ENCODE results near the gene DZANK1. TPM values are rescaled to one million over a fixed set of nuclear protein-coding genes. Genes with fewer than 3 reads are reported as not detected.
"Not testable (repeated sequence)": the region's sequence is repeated elsewhere in the genome, so short reads cannot be mapped to it uniquely, and the experiment has no call there.

DZANK1 gene
- total RNA-seq, 3 donors from 2014 or later, result 1.3 to 2.0 (median 1.6) TPM

GRCh38 chr20:18377896-18378481 lies 88.8 kb downstream of the DZANK1 start:
- H3K36me3 Mint-ChIP-seq (ENCODE audit: insufficient read depth), result no peaks in the 10 kb centered on the region
- peaks cover 3% of the 10 kb centered on the region for H3K27me3 Mint-ChIP-seq (ENCODE audit: low read depth)
- H3K4me3 Mint-ChIP-seq, result no peak overlapping the region
- ATAC-seq (no peak), DNase-seq (no peak)
- H3K9me3 Mint-ChIP-seq, result no peaks in the 10 kb centered on the region
- H3K4me1 Mint-ChIP-seq (ENCODE audit: low read depth), result no peaks in the 10 kb centered on the region

GRCh38 chr20:18375551-18375950 lies 91.3 kb downstream of the DZANK1 start:
- H3K4me3 Mint-ChIP-seq; ATAC-seq; H3K36me3 Mint-ChIP-seq (ENCODE audit: insufficient read depth); DNase-seq; H3K9me3 Mint-ChIP-seq; H3K4me1 Mint-ChIP-seq (ENCODE audit: low read depth): not testable (repeated sequence)
- H3K27me3 Mint-ChIP-seq (ENCODE audit: low read depth), result peaks cover 12% of the 10 kb centered on the region

- Mint-ChIP-seq H3K4me1 (ENCODE audit: low read depth) (no peaks in the 10 kb centered on the region), H3K27me3 (ENCODE audit: low read depth) (peaks cover 13% of the 10 kb centered on the region), H3K36me3 (ENCODE audit: insufficient read depth) (no peaks in the 10 kb centered on the region), H3K9me3 (no peaks in the 10 kb centered on the region), H3K4me3 (no peak overlapping the region)
- DNase-seq (no peak), ATAC-seq (no peak)
Observed at GRCh38 chr20:18372296-18372695, 94.5 kb downstream of the DZANK1 start.

GRCh38 chr20:18364768-18365167 lies 102.1 kb downstream of the DZANK1 start:
- DNase-seq (no peak), ATAC-seq (no peak)
- H3K36me3 Mint-ChIP-seq (ENCODE audit: insufficient read depth), result no peaks in the 10 kb centered on the region
- no peak overlapping the region for H3K4me3 Mint-ChIP-seq
- H3K4me1 Mint-ChIP-seq (ENCODE audit: low read depth), result no peaks in the 10 kb centered on the region
- H3K27me3 Mint-ChIP-seq (ENCODE audit: low read depth), result peaks cover 6% of the 10 kb centered on the region
- H3K9me3 Mint-ChIP-seq, result no peaks in the 10 kb centered on the region

GRCh38 chr20:18363708-18364107 lies 103.1 kb downstream of the DZANK1 start:
- peaks cover 5% of the 10 kb centered on the region for H3K27me3 Mint-ChIP-seq (ENCODE audit: low read depth)
- no peak overlapping the region for H3K4me3 Mint-ChIP-seq
- no peaks in the 10 kb centered on the region for H3K36me3 Mint-ChIP-seq (ENCODE audit: insufficient read depth)
- H3K4me1 Mint-ChIP-seq (ENCODE audit: low read depth), result no peaks in the 10 kb centered on the region
- DNase-seq, result no peak
- no peaks in the 10 kb centered on the region for H3K9me3 Mint-ChIP-seq
- ATAC-seq, result no peak

- no peaks in the 10 kb centered on the region for H3K9me3 Mint-ChIP-seq
- DNase-seq (no peak), ATAC-seq (no peak)
- H3K4me3 Mint-ChIP-seq, result no peak overlapping the region
- H3K36me3 Mint-ChIP-seq (ENCODE audit: insufficient read depth), result no peaks in the 10 kb centered on the region
- peaks cover 4% of the 10 kb centered on the region for H3K27me3 Mint-ChIP-seq (ENCODE audit: low read depth)
- H3K4me1 Mint-ChIP-seq (ENCODE audit: low read depth), result no peaks in the 10 kb centered on the region
Observed at GRCh38 chr20:18362916-18363315, 103.9 kb downstream of the DZANK1 start.

- no peak overlapping the region for H3K4me3 Mint-ChIP-seq
- H3K36me3 Mint-ChIP-seq (ENCODE audit: insufficient read depth), result no peaks in the 10 kb centered on the region
- H3K4me1 Mint-ChIP-seq (ENCODE audit: low read depth), result no peaks in the 10 kb centered on the region
- ATAC-seq (no peak), DNase-seq (no peak)
- peaks cover 4% of the 10 kb centered on the region for H3K27me3 Mint-ChIP-seq (ENCODE audit: low read depth)
- no peaks in the 10 kb centered on the region for H3K9me3 Mint-ChIP-seq
Observed at GRCh38 chr20:18361678-18362077, 105.2 kb downstream of the DZANK1 start.

GRCh38 chr20:18360635-18361034 lies 106.2 kb downstream of the DZANK1 start:
- H3K9me3 Mint-ChIP-seq, result no peaks in the 10 kb centered on the region
- ATAC-seq (no peak), DNase-seq (no peak)
- no peak overlapping the region for H3K4me3 Mint-ChIP-seq
- H3K36me3 Mint-ChIP-seq (ENCODE audit: insufficient read depth), result no peaks in the 10 kb centered on the region
- H3K4me1 Mint-ChIP-seq (ENCODE audit: low read depth), result no peaks in the 10 kb centered on the region
- peaks cover 4% of the 10 kb centered on the region for H3K27me3 Mint-ChIP-seq (ENCODE audit: low read depth)

- Mint-ChIP-seq H3K36me3 (ENCODE audit: insufficient read depth) (no peaks in the 10 kb centered on the region), H3K9me3 (peaks cover 3% of the 10 kb centered on the region), H3K4me3 (no peak overlapping the region), H3K4me1 (ENCODE audit: low read depth) (no peaks in the 10 kb centered on the region), H3K27me3 (ENCODE audit: low read depth) (peaks cover 6% of the 10 kb centered on the region)
- ATAC-seq (no peak), DNase-seq (no peak)
Observed at GRCh38 chr20:18359854-18360253, 107.0 kb downstream of the DZANK1 start.

GRCh38 chr20:18349749-18350148 lies 117.1 kb downstream of the DZANK1 start:
- not testable (repeated sequence) for H3K36me3 Mint-ChIP-seq (ENCODE audit: insufficient read depth)

More at GRCh38 chr20:18349749-18350148, 117.1 kb downstream of the DZANK1 start:
- H3K4me3 Mint-ChIP-seq; DNase-seq; ATAC-seq; H3K9me3 Mint-ChIP-seq; H3K4me1 Mint-ChIP-seq (ENCODE audit: low read depth): not testable (repeated sequence)
- H3K27me3 Mint-ChIP-seq (ENCODE audit: low read depth), result peaks cover 13% of the 10 kb centered on the region

Other genes with a start within 250 kb of the DZANK1 start
- 1 to 10 TPM; 4.2 to 5.8 (median 4.9) TPM for gene ZNF133, start 178.5 kb downstream of the DZANK1 start, total RNA-seq
- gene POLR3F, start 360 bp upstream of the DZANK1 start, total RNA-seq, result 10 to 100 TPM; 19.6 to 22.1 (median 21.5) TPM
- gene RBBP9, start 30.2 kb upstream of the DZANK1 start, total RNA-seq, result 10 to 100 TPM; 11.1 to 15.1 (median 12.3) TPM
- 10 to 100 TPM; 77.0 to 99.1 (median 91.1) TPM for gene SEC23B, start 40.9 kb upstream of the DZANK1 start, total RNA-seq
- 10 to 100 TPM; 61.3 to 65.5 (median 61.6) TPM for gene SMIM26, start 100.4 kb upstream of the DZANK1 start, total RNA-seq
- gene DTD1, start 121.0 kb upstream of the DZANK1 start, total RNA-seq, result 10 to 100 TPM; 42.9 to 50.7 (median 47.4) TPM